HAP-1 (cell line): ENCODE data around the gene ADCY3.

Source experiments
- DNase-seq, 2 experiments: peaks; one replicate each; pipeline ENCODE4 v3.0.0-alpha.2; 2016 to 2020; ENCODE audit warnings: low spot score in 2 of 2
- H3K27me3 ChIP-seq: fragments of 250-450 bp; sonication (Bioruptor Pico); 2 replicates; pipeline ENCODE4 v1.5.1; 2020; ENCODE audit warnings: low read depth, mild to moderate bottlenecking, moderate library complexity
- H3K36me3 ChIP-seq: fragments of 250-450 bp; sonication (Bioruptor Pico); replicated peaks from 2 replicates; pipeline ENCODE4 v1.5.1; 2020; ENCODE audit warnings: mild to moderate bottlenecking
- H3K4me1 ChIP-seq: fragments of 250-450 bp; sonication (Bioruptor Pico); 2 replicates; pipeline ENCODE4 v1.5.1; 2020; ENCODE audit warnings: mild to moderate bottlenecking
- H3K4me3 ChIP-seq: fragments of 250-450 bp; sonication (Bioruptor Pico); 2 replicates; pipeline ENCODE4 v1.5.1; 2020; ENCODE audit warnings: mild to moderate bottlenecking, moderate library complexity
- H3K9me3 ChIP-seq: fragments of 250-450 bp; sonication (Bioruptor Pico); 2 replicates; pipeline ENCODE4 v1.5.1; 2020; ENCODE audit warnings: mild to moderate bottlenecking, moderate library complexity
- in situ Hi-C: fragments of 300-500 bp; cut with MboI; formaldehyde crosslinking; loops from 3 replicates; pipeline ENCODE4 v1.14.3; 2020; ENCODE audit warnings: low sequenced_read_pairs, inconsistent platforms, mixed read lengths

The ADCY3 gene

GRCh38 chr2:24939353-24939752 lies 19.3 kb upstream of the ADCY3 start:
- Histone ChIP-seq H3K4me3 (no peak overlapping the region), H3K4me1 (peaks cover 7% of the 10 kb centered on the region), H3K27me3 (no peaks in the 10 kb centered on the region), H3K36me3 (no peaks in the 10 kb centered on the region; the same call in 1 of the 2 replicates), H3K9me3 (no peaks in the 10 kb centered on the region)
- in situ Hi-C loops: no loop called here
- no peak for DNase-seq

GRCh38 chr2:24937236-24937635 lies 17.2 kb upstream of the ADCY3 start:
- H3K9me3 ChIP-seq: no peaks in the 10 kb centered on the region
- no peaks in the 10 kb centered on the region for H3K4me1 ChIP-seq
- in situ Hi-C loops: no loop called here
- no peak overlapping the region for H3K4me3 ChIP-seq
- no peaks in the 10 kb centered on the region; the same call in 1 of the 2 replicates for H3K36me3 ChIP-seq
- no peak for DNase-seq
- no peaks in the 10 kb centered on the region for H3K27me3 ChIP-seq

GRCh38 chr2:24935145-24935544 lies 15.1 kb upstream of the ADCY3 start:
- H3K9me3 ChIP-seq: no peaks in the 10 kb centered on the region
- peaks cover 3% of the 10 kb centered on the region; the same call in 1 of the 2 replicates for H3K4me1 ChIP-seq
- no peak overlapping the region for H3K4me3 ChIP-seq
- in situ Hi-C loops: no loop called here
- H3K36me3 ChIP-seq: no peaks in the 10 kb centered on the region
- H3K27me3 ChIP-seq: no peaks in the 10 kb centered on the region
- DNase-seq: no peak

GRCh38 chr2:24932715-24933114 lies 12.7 kb upstream of the ADCY3 start:
- no peak overlapping the region for H3K4me3 ChIP-seq
- peaks cover 3% of the 10 kb centered on the region; the same call in 1 of the 2 replicates for H3K4me1 ChIP-seq
- H3K9me3 ChIP-seq: no peaks in the 10 kb centered on the region
- H3K27me3 ChIP-seq: no peaks in the 10 kb centered on the region
- no peak for DNase-seq
- no peaks in the 10 kb centered on the region for H3K36me3 ChIP-seq
- in situ Hi-C loops: no loop called here

GRCh38 chr2:24930768-24931167 lies 10.7 kb upstream of the ADCY3 start:
- in situ Hi-C loops: no loop called here
- DNase-seq: peak in 1 of 2 experiments; percentile 34
- Histone ChIP-seq H3K4me3 (no peak overlapping the region), H3K27me3 (no peaks in the 10 kb centered on the region), H3K4me1 (peaks cover 3% of the 10 kb centered on the region; the same call in 1 of the 2 replicates), H3K9me3 (no peaks in the 10 kb centered on the region), H3K36me3 (no peaks in the 10 kb centered on the region)

- Histone ChIP-seq H3K27me3 (no peaks in the 10 kb centered on the region), H3K9me3 (no peaks in the 10 kb centered on the region), H3K4me1 (peaks cover 3% of the 10 kb centered on the region; the same call in 1 of the 2 replicates), H3K36me3 (no peaks in the 10 kb centered on the region), H3K4me3 (no peak overlapping the region)
- DNase-seq: no peak
- in situ Hi-C loops: no loop called here
These were observed 9.2 kb upstream of the ADCY3 start for GRCh38 chr2:24929230-24929629.

GRCh38 chr2:24928036-24928435 lies 8.0 kb upstream of the ADCY3 start:
- Histone ChIP-seq H3K27me3 (no peaks in the 10 kb centered on the region), H3K4me3 (no peak overlapping the region), H3K4me1 (peaks cover 3% of the 10 kb centered on the region; the same call in 1 of the 2 replicates), H3K36me3 (no peaks in the 10 kb centered on the region), H3K9me3 (no peaks in the 10 kb centered on the region)
- in situ Hi-C loops: no loop called here
- DNase-seq: no peak

GRCh38 chr2:24926602-24927252 lies 6.7 kb upstream of the ADCY3 start:
- in situ Hi-C loops: no loop called here
- no peak overlapping the region for H3K4me3 ChIP-seq
- no peaks in the 10 kb centered on the region for H3K36me3 ChIP-seq
- no peaks in the 10 kb centered on the region for H3K9me3 ChIP-seq
- H3K4me1 ChIP-seq: peaks cover 3% of the 10 kb centered on the region; the same call in 1 of the 2 replicates
- DNase-seq: no peak
- H3K27me3 ChIP-seq: no peaks in the 10 kb centered on the region

GRCh38 chr2:24926220-24926601 lies 6.2 kb upstream of the ADCY3 start:
- no peak overlapping the region for H3K4me3 ChIP-seq
- H3K4me1 ChIP-seq: peaks cover 7% of the 10 kb centered on the region
- no peak for DNase-seq
- in situ Hi-C loops: no loop called here
- no peaks in the 10 kb centered on the region for H3K27me3 ChIP-seq
- H3K36me3 ChIP-seq: no peaks in the 10 kb centered on the region
- H3K9me3 ChIP-seq: no peaks in the 10 kb centered on the region

- H3K27me3 ChIP-seq: no peaks in the 10 kb centered on the region
- in situ Hi-C loops: no loop called here
- H3K4me3 ChIP-seq: no peak overlapping the region
These were observed 5.8 kb upstream of the ADCY3 start for GRCh38 chr2:24925815-24926214.

GRCh38 chr2:24924732-24925131 lies 4.7 kb upstream of the ADCY3 start:
- no peaks in the 10 kb centered on the region for H3K27me3 ChIP-seq
- H3K4me3 ChIP-seq: no peak overlapping the region
- peaks cover 6% of the 10 kb centered on the region; the same call in 1 of the 2 replicates for H3K4me1 ChIP-seq
- no peaks in the 10 kb centered on the region for H3K9me3 ChIP-seq
- no peaks in the 10 kb centered on the region for H3K36me3 ChIP-seq
- no peak for DNase-seq
- in situ Hi-C loops: no loop called here

More at GRCh38 chr2:24925815-24926214, 5.8 kb upstream of the ADCY3 start:
- Histone ChIP-seq H3K4me1 (peaks cover 8% of the 10 kb centered on the region), H3K36me3 (no peaks in the 10 kb centered on the region), H3K9me3 (no peaks in the 10 kb centered on the region)
- no peak for DNase-seq

- Histone ChIP-seq H3K4me1 (peaks cover 6% of the 10 kb centered on the region; the same call in 1 of the 2 replicates), H3K27me3 (no peaks in the 10 kb centered on the region), H3K36me3 (no peaks in the 10 kb centered on the region), H3K9me3 (no peaks in the 10 kb centered on the region), H3K4me3 (no peak overlapping the region)
- in situ Hi-C loops: no loop called here
- no peak for DNase-seq
These were observed 4.2 kb upstream of the ADCY3 start for GRCh38 chr2:24924266-24924665.

GRCh38 chr2:24923106-24923505 lies 3.1 kb upstream of the ADCY3 start:
- H3K36me3 ChIP-seq: peaks cover 4% of the 10 kb centered on the region; the same call in 1 of the 2 replicates
- no peak for DNase-seq
- in situ Hi-C loops: no loop called here

GRCh38 chr2:24922556-24922955 lies 2.5 kb upstream of the ADCY3 start:
- peaks cover 16% of the 10 kb centered on the region for H3K4me1 ChIP-seq

More at GRCh38 chr2:24923106-24923505, 3.1 kb upstream of the ADCY3 start:
- Histone ChIP-seq H3K9me3 (no peaks in the 10 kb centered on the region), H3K4me3 (no peak overlapping the region), H3K4me1 (peaks cover 12% of the 10 kb centered on the region), H3K27me3 (no peaks in the 10 kb centered on the region)

More at GRCh38 chr2:24922556-24922955, 2.5 kb upstream of the ADCY3 start:
- H3K9me3 ChIP-seq: no peaks in the 10 kb centered on the region
- H3K36me3 ChIP-seq: peaks cover 9% of the 10 kb centered on the region
- no peaks in the 10 kb centered on the region for H3K27me3 ChIP-seq
- H3K4me3 ChIP-seq: no peak overlapping the region
- DNase-seq: no peak
- in situ Hi-C loops: no loop called here
